ENCODE measurements around the gene DPAGT1. TPM values are rescaled to one million over a fixed set of nuclear protein-coding genes. Genes with fewer than 3 reads are reported as not detected.
A peak's percentile ranks its signal among the peaks of the same experiment; 100 is the strongest.

DPAGT1 gene
- total RNA-seq, 4 donors from 2014 or later: 10.7 to 38.6 (median 33.1) TPM

DNA sequence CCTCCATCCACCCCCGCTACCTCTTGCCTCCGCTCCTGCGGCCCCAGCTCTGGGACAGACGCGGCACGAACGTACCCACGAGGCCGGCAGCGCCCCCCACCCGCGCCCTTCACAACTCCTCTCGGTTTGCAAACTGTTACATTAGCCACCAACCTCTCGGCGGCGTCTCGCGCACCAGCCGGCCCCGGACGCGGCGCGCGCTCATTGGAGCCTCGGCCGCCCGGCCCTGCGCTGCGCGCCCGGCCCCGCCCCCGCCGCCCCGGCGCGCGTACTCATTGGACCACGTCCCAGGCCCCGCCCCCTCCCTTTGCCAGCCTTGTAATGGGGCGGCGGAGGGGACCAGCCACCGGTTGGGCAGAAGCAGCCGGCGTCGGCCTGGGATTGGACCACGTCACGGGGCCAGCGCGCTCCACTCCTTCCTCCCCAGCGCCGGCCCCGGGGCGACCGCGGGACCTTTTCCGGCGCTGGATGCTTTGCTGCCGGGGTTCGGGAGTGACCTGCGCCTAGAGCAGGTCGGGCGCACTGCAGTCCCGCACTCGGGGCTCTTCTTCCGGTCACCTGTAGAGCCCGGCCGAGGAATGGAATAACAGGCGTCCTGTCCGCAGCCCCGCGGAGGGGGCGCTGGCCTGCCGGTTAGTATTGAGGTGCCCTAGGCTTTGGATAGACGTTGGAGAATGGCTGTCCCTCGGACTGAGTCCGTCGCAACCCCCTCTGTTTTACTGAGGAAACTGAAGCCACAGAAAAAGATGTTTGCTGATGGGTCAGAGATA, 44.5 kb downstream of the DPAGT1 start, which contains the start of gene HYOU1:
HYOU1 (minus strand) TSS at position 206 of the 770 bp plus-strand sequence. CDS start 1,045 bp downstream, outside the sequence.
- Histone ChIP-seq H3K9me3 (no peaks in the 10 kb centered on the region), H3K36me3 (peaks cover 0 to 33% (median 0%) of the 10 kb centered on the region in 3 donors), H3K27ac (peak within 1 kb of the TSS; percentile 87 to 94 (median 92)), H3K4me1 (peaks cover 0 to 23% (median 9%) of the 10 kb centered on the region in 4 donors), H3K27me3 (no peaks in the 10 kb centered on the region), H3K4me3 (peak within 1 kb of the TSS; percentile 80 to 100 (median 98))
- peak; percentile 100 for DNase-seq
- TF ChIP-seq, protein P1, sequence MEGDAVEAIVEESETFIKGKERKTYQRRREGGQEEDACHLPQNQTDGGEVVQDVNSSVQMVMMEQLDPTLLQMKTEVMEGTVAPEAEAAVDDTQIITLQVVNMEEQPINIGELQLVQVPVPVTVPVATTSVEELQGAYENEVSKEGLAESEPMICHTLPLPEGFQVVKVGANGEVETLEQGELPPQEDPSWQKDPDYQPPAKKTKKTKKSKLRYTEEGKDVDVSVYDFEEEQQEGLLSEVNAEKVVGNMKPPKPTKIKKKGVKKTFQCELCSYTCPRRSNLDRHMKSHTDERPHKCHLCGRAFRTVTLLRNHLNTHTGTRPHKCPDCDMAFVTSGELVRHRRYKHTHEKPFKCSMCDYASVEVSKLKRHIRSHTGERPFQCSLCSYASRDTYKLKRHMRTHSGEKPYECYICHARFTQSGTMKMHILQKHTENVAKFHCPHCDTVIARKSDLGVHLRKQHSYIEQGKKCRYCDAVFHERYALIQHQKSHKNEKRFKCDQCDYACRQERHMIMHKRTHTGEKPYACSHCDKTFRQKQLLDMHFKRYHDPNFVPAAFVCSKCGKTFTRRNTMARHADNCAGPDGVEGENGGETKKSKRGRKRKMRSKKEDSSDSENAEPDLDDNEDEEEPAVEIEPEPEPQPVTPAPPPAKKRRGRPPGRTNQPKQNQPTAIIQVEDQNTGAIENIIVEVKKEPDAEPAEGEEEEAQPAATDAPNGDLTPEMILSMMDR (IDR thresholded peaks at IDR 0.05): peak in 3 of 6 experiments; percentile 29 to 41 (median 36)
- TF ChIP-seq POLR2A (IDR thresholded peaks at IDR 0.05): peak; percentile 61 to 70

DNA sequence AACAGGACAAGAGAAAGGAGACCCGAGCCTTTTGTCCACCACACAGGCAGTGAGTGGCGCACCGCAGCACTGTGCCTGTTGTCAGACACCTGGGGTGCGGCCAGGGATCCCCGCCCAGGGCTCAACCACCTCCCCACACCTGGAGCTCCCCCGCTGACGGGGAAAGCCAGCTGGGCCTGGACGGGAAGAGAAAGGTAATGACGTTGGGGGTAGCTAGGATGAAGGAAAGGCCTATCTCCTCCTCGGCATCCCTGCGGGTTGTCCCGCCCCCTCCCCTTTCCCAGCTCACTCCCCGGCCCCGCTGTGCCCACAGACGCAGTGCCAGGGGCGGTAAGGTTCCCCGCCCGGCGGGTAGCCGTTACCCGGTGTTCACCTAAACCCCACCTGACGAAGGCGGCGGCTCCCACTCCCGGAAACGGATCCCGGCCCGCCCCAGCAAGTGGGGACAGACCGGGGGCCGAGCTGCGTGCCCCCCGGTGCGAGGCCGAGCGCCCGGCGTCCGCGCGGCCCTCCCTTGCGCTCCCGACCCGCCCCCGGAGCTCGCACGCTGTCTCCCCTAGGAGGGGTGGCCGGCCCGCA, 45.1 kb downstream of the DPAGT1 start:
- H3K4me1 ChIP-seq: peaks cover 0 to 23% (median 9%) of the 10 kb centered on the region in 4 donors
- H3K27ac ChIP-seq: peak overlapping the region; percentile 87 to 94 (median 92)
- no peaks in the 10 kb centered on the region for H3K27me3 ChIP-seq
- peak overlapping the region; percentile 80 to 100 (median 98) for H3K4me3 ChIP-seq
- H3K9me3 ChIP-seq: no peaks in the 10 kb centered on the region
- TF ChIP-seq, protein P1 (IDR thresholded peaks at IDR 0.05): peak in 1 of 6 experiments; percentile 9
- no peak for TF ChIP-seq POLR2A (IDR thresholded peaks at IDR 0.05)
- peaks cover 0 to 40% (median 0%) of the 10 kb centered on the region in 3 donors for H3K36me3 ChIP-seq
- peak; percentile 46 to 74 (median 72) for DNase-seq

DNA sequence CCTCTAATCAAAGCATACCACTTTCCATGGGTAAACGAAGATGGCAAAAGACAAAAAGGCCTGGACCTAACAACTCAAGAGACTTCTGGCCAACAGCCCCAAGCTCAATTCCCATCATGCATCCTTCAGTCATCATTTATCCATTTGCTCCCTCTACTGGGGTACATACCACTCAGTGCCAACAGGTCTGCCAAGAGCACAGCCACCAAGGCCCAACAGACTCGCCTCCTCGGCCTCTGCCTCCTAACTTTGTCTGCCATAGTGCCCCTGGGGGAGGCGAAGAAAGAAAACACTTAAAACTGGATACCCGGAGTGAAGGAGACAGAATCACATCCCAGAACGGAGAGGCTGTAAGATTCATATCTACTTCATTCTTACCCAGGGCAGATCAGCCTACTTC, 45.8 kb downstream of the DPAGT1 start:
- Histone ChIP-seq H3K9me3 (no peaks in the 10 kb centered on the region), H3K27me3 (no peaks in the 10 kb centered on the region), H3K36me3 (peaks cover 0 to 46% (median 0%) of the 10 kb centered on the region in 3 donors), H3K4me3 (peak overlapping the region; percentile 80 to 100 (median 98)), H3K4me1 (peaks cover 0 to 23% (median 9%) of the 10 kb centered on the region in 4 donors), H3K27ac (peak overlapping the region in 3 of 4 donors; percentile 87 to 94 (median 90))
- TF ChIP-seq, protein P1 (IDR thresholded peaks at IDR 0.05): no peak
- no peak for TF ChIP-seq POLR2A (IDR thresholded peaks at IDR 0.05)
- DNase-seq: no peak

DNA sequence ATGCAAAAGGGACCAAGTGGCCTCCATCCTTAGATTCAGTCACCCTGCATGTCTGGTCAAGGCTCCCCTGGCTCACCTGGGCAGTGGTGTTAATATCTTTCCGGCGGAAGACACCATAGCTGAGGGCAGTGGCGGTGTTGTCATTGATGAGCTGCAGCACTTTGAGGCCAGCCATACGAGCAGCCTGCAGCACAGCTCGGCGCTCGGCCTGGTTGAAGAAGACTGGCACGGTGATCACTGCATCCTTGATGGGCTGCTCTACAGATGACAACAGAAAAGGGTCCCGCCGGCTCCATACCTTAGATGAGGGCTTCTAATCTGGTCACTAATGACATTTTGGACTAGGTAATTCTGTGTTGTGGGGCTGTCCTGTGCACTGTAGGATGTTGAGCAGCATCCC, 47.2 kb downstream of the DPAGT1 start:
- Histone ChIP-seq H3K4me1 (peaks cover 0 to 23% (median 9%) of the 10 kb centered on the region in 4 donors), H3K4me3 (no peak overlapping the region), H3K27ac (no peak overlapping the region), H3K27me3 (no peaks in the 10 kb centered on the region), H3K9me3 (no peaks in the 10 kb centered on the region), H3K36me3 (peaks cover 0 to 59% (median 0%) of the 10 kb centered on the region in 3 donors)
- TF ChIP-seq, protein P1 (IDR thresholded peaks at IDR 0.05): no peak
- TF ChIP-seq POLR2A (IDR thresholded peaks at IDR 0.05): no peak
- DNase-seq: no peak

DNA sequence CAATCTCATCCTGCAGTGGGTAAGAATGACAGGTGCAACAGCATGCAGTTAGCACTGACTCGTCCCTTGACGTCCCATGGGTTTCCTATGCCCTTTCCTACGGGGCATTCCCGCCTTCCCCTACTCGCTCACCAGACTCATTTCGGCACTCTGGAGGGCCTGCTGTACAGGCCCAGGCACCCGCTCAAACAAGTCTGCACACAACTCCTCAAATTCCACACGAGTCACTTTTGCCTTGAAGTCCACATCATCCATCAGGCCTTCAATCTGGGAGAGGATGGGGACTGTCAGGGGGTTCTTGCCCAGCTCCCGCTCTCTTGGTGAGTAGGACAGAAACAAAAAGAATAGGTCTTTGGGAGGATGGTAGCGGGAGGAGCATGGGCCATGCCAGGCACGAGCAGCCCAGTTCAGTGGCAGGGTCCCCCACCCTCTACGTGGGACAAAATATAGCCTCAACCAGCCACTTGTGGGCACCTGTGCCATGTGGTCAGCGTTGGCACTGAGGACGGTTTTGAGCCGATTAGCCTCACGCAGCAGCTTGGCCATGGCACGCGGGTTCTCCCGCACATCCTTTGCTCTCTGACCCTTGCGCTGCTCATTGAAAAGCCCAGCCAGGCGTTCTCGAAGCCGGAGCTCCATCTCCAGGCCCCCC, 49.4 kb downstream of the DPAGT1 start:
- Histone ChIP-seq H3K9me3 (no peaks in the 10 kb centered on the region), H3K27ac (no peak overlapping the region), H3K4me3 (no peak overlapping the region), H3K36me3 (peaks cover 0 to 80% (median 0%) of the 10 kb centered on the region in 3 donors), H3K4me1 (peaks cover 0 to 15% (median 3%) of the 10 kb centered on the region in 4 donors), H3K27me3 (no peaks in the 10 kb centered on the region)
- no peak for DNase-seq
- no peak for TF ChIP-seq POLR2A (IDR thresholded peaks at IDR 0.05)
- TF ChIP-seq, protein P1 (IDR thresholded peaks at IDR 0.05): no peak
